K562 (cell line): ENCODE measurements around the gene ITPR1.

Experiments used
- BMI1 ChIP-seq: fragments of 150-350 bp; IDR thresholded peaks from 2 replicates; pipeline ENCODE4 v1.6.1; 2014; ENCODE audit warnings: low read length
- EGR1 ChIP-seq: fragments of 450-650 bp; conservative IDR thresholded peaks from 2 replicates; pipeline ENCODE4 v1.6.1; 2017; ENCODE audit warnings: mild to moderate bottlenecking
- ELK1 ChIP-seq: sonication (generic); formaldehyde crosslinking; IDR thresholded peaks from 2 replicates; pipeline ENCODE4 v1.8.1; 2022; ENCODE audit warnings: missing genetic modification reagents
- GMEB1 ChIP-seq: fragments of 250-450 bp; sonication (Bioruptor Pico); IDR thresholded peaks from 2 replicates; pipeline ENCODE4 v1.4.0; 2020; ENCODE audit warnings: mild to moderate bottlenecking
- SMARCA5 ChIP-seq: fragments of 450-650 bp; IDR thresholded peaks from 2 replicates; pipeline ENCODE4 v1.6.1; 2016
- ZFP36 ChIP-seq: fragments of 150-350 bp; IDR thresholded peaks from 2 replicates; pipeline ENCODE4 v1.6.1; 2018; ENCODE audit warnings: low read length, low read depth; ENCODE audit not compliant: partially characterized antibody
- ZNF79 ChIP-seq: fragments of 250-450 bp; sonication (Bioruptor Pico); IDR thresholded peaks from 2 replicates; pipeline ENCODE4 v1.4.0; 2020; ENCODE audit warnings: low read depth, mild to moderate bottlenecking, moderate library complexity

GRCh38 chr3:4505688-4506558 lies 12.8 kb downstream of the ITPR1 start:
- TF ChIP-seq GMEB1 (CRISPR knock-in tag) (no peak), BMI1 (no peak), ZNF79 (CRISPR knock-in tag) (peak; percentile 7; the same call in 1 of the 2 replicates), SMARCA5 (peak; percentile 89; the same call in 1 of the 2 replicates), ELK1 (CRISPR knock-in tag) (no peak), ZFP36 (no peak), EGR1 (no peak)
